HG02943 (cell line): ENCODE results near the gene GOLGA2.

ENCODE experiments used
- ATAC-seq: cut with Tn5 transposase; IDR thresholded peaks from one replicate; pipeline ENCODE4 v1.9.1; 2021; ENCODE audit warnings: mild to moderate bottlenecking, low read depth, moderate library complexity; ENCODE audit not compliant: unreplicated experiment

Gene GOLGA2

GRCh38 chr9:128257907-128258306, 17.9 kb downstream of the GOLGA2 start:
- no peak for ATAC-seq

GRCh38 chr9:128257086-128257825, 18.6 kb downstream of the GOLGA2 start:
- no peak for ATAC-seq

- no peak for ATAC-seq
Observed at GRCh38 chr9:128254855-128255759, 20.7 kb downstream of the GOLGA2 start.

- no peak for ATAC-seq
Observed at GRCh38 chr9:128254362-128254761, 21.4 kb downstream of the GOLGA2 start.

- no peak for ATAC-seq
Observed at GRCh38 chr9:128253991-128254346, 21.8 kb downstream of the GOLGA2 start.

- no peak for ATAC-seq
Observed at GRCh38 chr9:128253140-128253990, 22.4 kb downstream of the GOLGA2 start.

GRCh38 chr9:128252317-128253139, 23.3 kb downstream of the GOLGA2 start:
- no peak for ATAC-seq

- ATAC-seq = no peak
Observed at GRCh38 chr9:128251732-128252100, 24.1 kb downstream of the GOLGA2 start.

GRCh38 chr9:128250839-128251731, 24.7 kb downstream of the GOLGA2 start:
- no peak for ATAC-seq

- ATAC-seq = peak; percentile 65
Observed at GRCh38 chr9:128249908-128250838, 25.6 kb downstream of the GOLGA2 start.

GRCh38 chr9:128249558-128249907, 26.3 kb downstream of the GOLGA2 start:
- ATAC-seq = no peak

GRCh38 chr9:128247226-128247803, 28.5 kb downstream of the GOLGA2 start:
- ATAC-seq = no peak

GRCh38 chr9:128246471-128246870, 29.3 kb downstream of the GOLGA2 start:
- no peak for ATAC-seq

GRCh38 chr9:128245421-128246151, 30.2 kb downstream of the GOLGA2 start:
- ATAC-seq = no peak

- ATAC-seq = no peak
Observed at GRCh38 chr9:128244837-128245231, 31.0 kb downstream of the GOLGA2 start.

- ATAC-seq = no peak
Observed at GRCh38 chr9:128244091-128244836, 31.5 kb downstream of the GOLGA2 start.
